IMR-90 (cell line): ENCODE data around the gene CADM4. TPM values are rescaled to one million over a fixed set of nuclear protein-coding genes. Genes with fewer than 3 reads are reported as not detected.

ENCODE experiments used
- ATAC-seq: fragments of 200-7000 bp; cut with Tn5 transposase; 2 replicates; pipeline ENCODE4 v1.9.1; 2020; ENCODE audit warnings: low read depth, mild to moderate bottlenecking, moderate library complexity
- BruUV-seq: library from RNA; stranded (reverse); fragments of 400-500 nt; replicated peaks from 2 replicates; lab custom pipeline; 2021; lab: Mats Ljungman, UMichigan
- CTCF ChIA-PET: fragments of 300-600 bp; formaldehyde crosslinking; extraction: SDS; loops from one replicate; lab custom pipeline; 2021; ENCODE audit warnings: antibody characterized with exemption; lab: Yijun Ruan, JAX
- POLR2A ChIA-PET: fragments of 300-600 bp; sonication (Branson Sonifier 250); formaldehyde crosslinking; loops from one replicate; lab custom pipeline; 2022; ENCODE audit warnings: antibody characterized with exemption; ENCODE audit not compliant: unreplicated experiment; lab: Charles Lee
- DNase-seq: peaks from one replicate; pipeline ENCODE4 v3.0.0; 2013
- H2AFZ ChIP-seq: replicated peaks from 2 replicates; pipeline ENCODE3; 2013; ENCODE audit warnings: low read length, mild to moderate bottlenecking; ENCODE audit not compliant: poor library complexity
- H2AK5ac ChIP-seq: 2 replicates; pipeline ENCODE4 v1.6.1; 2013; ENCODE audit warnings: low read depth, low read length, inconsistent platforms
- H2AK9ac ChIP-seq: replicated peaks from 2 replicates; pipeline ENCODE3; 2013; ENCODE audit warnings: mild to moderate bottlenecking, low read depth, low read length, moderate library complexity; ENCODE audit not compliant: poor library complexity
- H2BK120ac ChIP-seq: 2 replicates; pipeline ENCODE4 v1.6.1; 2013; ENCODE audit warnings: low read depth, low read length, inconsistent platforms
- H2BK15ac ChIP-seq: 3 replicates; pipeline ENCODE4 v1.6.1; 2013; ENCODE audit warnings: low read depth, low read length, inconsistent platforms
- H2BK20ac ChIP-seq: 2 replicates; pipeline ENCODE4 v1.6.1; 2013; ENCODE audit warnings: low read depth, mild to moderate bottlenecking, inconsistent platforms, low read length, moderate library complexity
- H2BK5ac ChIP-seq: 2 replicates; pipeline ENCODE4 v1.6.1; 2013; ENCODE audit warnings: mild to moderate bottlenecking, low read depth, low read length, inconsistent platforms; ENCODE audit not compliant: poor library complexity, severe bottlenecking
- H3K14ac ChIP-seq: replicated peaks from 2 replicates; pipeline ENCODE4 v1.6.1; 2013; ENCODE audit warnings: low read depth, low read length, inconsistent platforms
- H3K18ac ChIP-seq: 2 replicates; pipeline ENCODE4 v1.6.1; 2013; ENCODE audit warnings: low read depth, low read length, control low read depth
- H3K23ac ChIP-seq: 2 replicates; pipeline ENCODE4 v1.6.1; 2013; ENCODE audit warnings: low read depth, low read length, inconsistent platforms
- H3K27ac ChIP-seq: 2 replicates; pipeline ENCODE4 v1.5.1; 2013; ENCODE audit warnings: mild to moderate bottlenecking, control low read depth, low read length; ENCODE audit not compliant: insufficient read depth
- H3K27me3 ChIP-seq: 2 replicates; pipeline ENCODE4 v1.6.1; 2013; ENCODE audit warnings: low read length; ENCODE audit not compliant: control insufficient read depth, insufficient read depth
- H3K36me3 ChIP-seq: 2 replicates; pipeline ENCODE4 v1.6.1; 2013; ENCODE audit warnings: low read length, mixed read lengths; ENCODE audit not compliant: control insufficient read depth, insufficient read depth
- H3K4ac ChIP-seq: 2 replicates; pipeline ENCODE4 v1.6.1; 2013; ENCODE audit warnings: low read depth, low read length, inconsistent platforms
- H3K4me1 ChIP-seq: 2 replicates; pipeline ENCODE4 v1.6.1; 2013; ENCODE audit warnings: low read length, mixed read lengths; ENCODE audit not compliant: control insufficient read depth, insufficient read depth
- H3K4me2 ChIP-seq: 2 replicates; pipeline ENCODE4 v1.6.1; 2013; ENCODE audit warnings: low read depth, mild to moderate bottlenecking, control low read depth, low read length, moderate library complexity
- H3K4me3 ChIP-seq: 2 replicates; pipeline ENCODE4 v1.5.1; 2013; ENCODE audit warnings: low read depth, mild to moderate bottlenecking, control low read depth, low read length, moderate library complexity; ENCODE audit not compliant: insufficient read depth
- H3K56ac ChIP-seq: 2 replicates; pipeline ENCODE4 v1.6.1; 2013; ENCODE audit warnings: low read length, inconsistent platforms; ENCODE audit not compliant: insufficient read depth; ENCODE audit errors: extremely low read depth
- H3K79me1 ChIP-seq, 2 experiments: 2 replicates each; pipeline ENCODE4 v1.6.1; 2013; ENCODE audit warnings: low read length in 2 of 2, inconsistent platforms in 1 of 2, low read depth in 1 of 2
- H3K9ac ChIP-seq: 2 replicates; pipeline ENCODE4 v1.6.1; 2013; ENCODE audit warnings: low read depth, low read length, control low read depth
- H3K9me1 ChIP-seq: 2 replicates; pipeline ENCODE4 v1.6.1; 2013; ENCODE audit warnings: low read length, inconsistent platforms; ENCODE audit not compliant: insufficient read depth
- H3K9me3 ChIP-seq: 2 replicates; pipeline ENCODE4 v1.6.1; 2013; ENCODE audit warnings: low read length; ENCODE audit not compliant: control insufficient read depth, insufficient read depth
- H4K20me1 ChIP-seq: 2 replicates; pipeline ENCODE4 v1.6.1; 2013; ENCODE audit warnings: low read length, inconsistent platforms; ENCODE audit not compliant: insufficient read depth
- H4K5ac ChIP-seq: 2 replicates; pipeline ENCODE4 v1.6.1; 2013; ENCODE audit warnings: mild to moderate bottlenecking, low read depth, low read length, control low read depth
- H4K8ac ChIP-seq, 2 experiments: 2 replicates each; pipeline ENCODE4 v1.6.1; 2013; ENCODE audit warnings: low read depth in 2 of 2, low read length in 2 of 2, control low read depth in 1 of 2, inconsistent platforms in 1 of 2
- H4K91ac ChIP-seq: 2 replicates; pipeline ENCODE4 v1.6.1; 2013; ENCODE audit warnings: low read depth, low read length, inconsistent platforms; ENCODE audit not compliant: insufficient read depth
- BHLHE40 ChIP-seq: fragments of 150-350 bp; IDR thresholded peaks from 2 replicates; pipeline ENCODE4 v1.6.1; 2016; ENCODE audit warnings: mild to moderate bottlenecking, low read depth, low read length
- CEBPB ChIP-seq: IDR thresholded peaks from 2 replicates; pipeline ENCODE4 v1.6.1; 2012; ENCODE audit warnings: low read depth, low read length, improper control_type of control experiment
- FOS ChIP-seq: fragments of 150-350 bp; IDR thresholded peaks from 2 replicates; pipeline ENCODE4 v1.6.1; 2016; ENCODE audit warnings: low read depth, low read length
- MAFK ChIP-seq: IDR thresholded peaks from 2 replicates; pipeline ENCODE4 v1.6.1; 2012; ENCODE audit warnings: low read depth, low read length, improper control_type of control experiment
- MAZ ChIP-seq: IDR thresholded peaks from 2 replicates; pipeline ENCODE4 v1.6.1; 2012; ENCODE audit warnings: low read depth, mild to moderate bottlenecking, low read length, improper control_type of control experiment, moderate library complexity, borderline replicate concordance
- MXI1 ChIP-seq: IDR thresholded peaks from 2 replicates; pipeline ENCODE4 v1.6.1; 2012; ENCODE audit warnings: low read depth, mild to moderate bottlenecking, low read length, moderate library complexity, borderline replicate concordance
- NFE2L2 ChIP-seq: fragments of 150-350 bp; IDR thresholded peaks from 2 replicates; pipeline ENCODE4 v1.6.1; 2016; ENCODE audit warnings: low read depth, mild to moderate bottlenecking, low read length
- RCOR1 ChIP-seq: IDR thresholded peaks from 2 replicates; pipeline ENCODE4 v1.6.1; 2012; ENCODE audit warnings: mild to moderate bottlenecking, low read length, improper control_type of control experiment; ENCODE audit not compliant: insufficient replicate concordance
- RFX5 ChIP-seq: IDR thresholded peaks from 2 replicates; pipeline ENCODE4 v1.8.0; 2012; ENCODE audit warnings: low read depth, mild to moderate bottlenecking, low read length, moderate library complexity
- SMC3 ChIP-seq: fragments of 150-350 bp; IDR thresholded peaks from 2 replicates; pipeline ENCODE4 v1.6.1; 2016; ENCODE audit warnings: low read depth, mild to moderate bottlenecking, antibody characterized with exemption, low read length, moderate library complexity
- WGBS, 2 experiments: methylation state at CpG; one replicate each; pipeline versions ENCODE4 v1.1.5 to v1.1.7; 2013; ENCODE audit warnings: missing lambda C conversion rate in 2 of 2; ENCODE audit not compliant: insufficient read length in 1 of 2; ENCODE audit errors: extremely low coverage in 2 of 2; 5-methylcytosine and 5-hydroxymethylcytosine counted together
- dilution Hi-C: fragments of 300-500 bp; cut with HindIII; formaldehyde crosslinking; loops from one replicate; pipeline ENCODE4 v1.14.3; 2018; ENCODE audit warnings: low sequenced_read_pairs; ENCODE audit not compliant: unreplicated experiment
- in situ Hi-C: fragments of 300-500 bp; cut with MboI; formaldehyde crosslinking; loops from 3 replicates; pipeline ENCODE4 v1.14.3; 2019; ENCODE audit warnings: low sequenced_read_pairs, inconsistent platforms, mixed read lengths
- intact Hi-C: fragments of 100-400 bp; cut with micrococcal nuclease; formaldehyde crosslinking; loops from 2 replicates; pipeline ENCODE4 v1.10.0; 2022
- polyA plus RNA-seq, 3 experiments: library from polyadenylated mRNA; depleted of rRNA; stranded (reverse); fragments of >200 nt; gene quantifications; 2 replicates each; pipeline ENCODE4 v1.2.3, GENCODE V29; 2012; ENCODE audit warnings: low replicate concordance in 1 of 3
- total RNA-seq: library from RNA; depleted of rRNA; stranded (reverse); fragments of >200 nt; gene quantifications from 2 replicates; pipeline ENCODE4 v1.2.3, GENCODE V29; 2012
- TF ChIP-seq, protein P1 (sequence below): fragments of 150-350 bp; IDR thresholded peaks from 2 replicates; pipeline ENCODE4 v1.6.1; 2017; ENCODE audit warnings: mild to moderate bottlenecking, antibody characterized with exemption, low read length, low read depth
- TF ChIP-seq, protein P2 (sequence below): fragments of 150-350 bp; IDR thresholded peaks from 2 replicates; pipeline ENCODE4 v1.6.1; 2016; ENCODE audit warnings: low read depth, mild to moderate bottlenecking, low read length, moderate library complexity, borderline replicate concordance

CADM4 gene
- total and polyA plus RNA-seq, 2 of the 4 experiments (the other 2 are of a cell fraction): 2.0 to 4.9 TPM

DNA sequence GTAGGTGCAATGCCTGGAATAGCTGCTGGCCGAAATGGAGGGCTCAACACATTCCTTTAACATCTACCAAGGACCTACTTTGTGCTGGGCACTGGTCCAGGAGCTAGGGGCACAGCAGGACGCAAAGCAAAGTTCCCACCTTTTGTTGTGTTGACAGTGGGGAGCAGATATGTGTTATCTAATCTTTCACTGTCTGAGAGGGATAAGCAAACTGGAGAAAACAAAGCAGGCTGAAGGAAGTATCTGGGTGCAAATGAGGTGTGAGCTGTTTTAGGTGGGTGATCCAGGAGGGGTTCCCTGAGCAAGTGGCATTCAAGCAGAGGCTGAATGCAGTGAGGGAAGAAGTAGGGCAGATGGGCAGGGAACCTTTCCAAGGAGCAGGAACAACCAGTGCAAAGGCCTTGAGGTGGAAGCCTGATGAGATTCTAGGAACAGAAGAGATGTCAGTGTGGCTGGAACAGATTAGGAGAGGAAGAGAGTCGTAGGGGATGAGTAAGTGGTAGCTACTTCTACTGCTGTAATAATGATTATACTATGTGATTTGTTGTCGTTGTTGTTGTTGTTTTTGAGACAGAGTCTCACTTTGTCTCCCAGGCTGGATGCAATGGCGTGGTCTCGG is 32.5 kb upstream of the CADM4 start:
- Histone ChIP-seq H2AK9ac (no peak overlapping the region), H4K91ac (no peak overlapping the region), H3K4me2 (no peak overlapping the region), H4K20me1 (peaks cover 12% of the 10 kb centered on the region), H3K36me3 (peaks cover 5% of the 10 kb centered on the region), H3K23ac (peak overlapping the region; percentile 48; the same call in 1 of the 2 replicates), H2BK15ac (no peak overlapping the region), H3K4me1 (peaks cover 17% of the 10 kb centered on the region), H2BK120ac (no peak overlapping the region), H2AK5ac (peak overlapping the region; percentile 40; the same call in 1 of the 2 replicates), H3K14ac (no peak overlapping the region), H3K56ac (no peak overlapping the region), H3K79me1 (peaks cover 12 to 15% of the 10 kb centered on the region in 2 experiments), H4K8ac (no peak overlapping the region), H2AFZ (peak overlapping the region; percentile 59), H3K9me1 (peaks cover 14% of the 10 kb centered on the region; the same call in 1 of the 2 replicates), H4K5ac (no peak overlapping the region), H2BK20ac (no peak overlapping the region), H3K27ac (no peak overlapping the region), H3K27me3 (no peaks in the 10 kb centered on the region), H3K18ac (no peak overlapping the region), H3K9ac (no peak overlapping the region), H3K4me3 (no peak overlapping the region), H3K4ac (peak overlapping the region; percentile 30), H2BK5ac (no peak overlapping the region), H3K9me3 (no peaks in the 10 kb centered on the region)
- TF ChIP-seq RCOR1 (no peak), FOS (no peak), RFX5 (no peak), MAFK (no peak), MXI1 (no peak), CEBPB (no peak), BHLHE40 (no peak), SMC3 (no peak), MAZ (no peak), NFE2L2 (no peak)
- TF ChIP-seq, protein P1, sequence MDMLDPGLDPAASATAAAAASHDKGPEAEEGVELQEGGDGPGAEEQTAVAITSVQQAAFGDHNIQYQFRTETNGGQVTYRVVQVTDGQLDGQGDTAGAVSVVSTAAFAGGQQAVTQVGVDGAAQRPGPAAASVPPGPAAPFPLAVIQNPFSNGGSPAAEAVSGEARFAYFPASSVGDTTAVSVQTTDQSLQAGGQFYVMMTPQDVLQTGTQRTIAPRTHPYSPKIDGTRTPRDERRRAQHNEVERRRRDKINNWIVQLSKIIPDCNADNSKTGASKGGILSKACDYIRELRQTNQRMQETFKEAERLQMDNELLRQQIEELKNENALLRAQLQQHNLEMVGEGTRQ: no peak
- TF ChIP-seq, protein P2, sequence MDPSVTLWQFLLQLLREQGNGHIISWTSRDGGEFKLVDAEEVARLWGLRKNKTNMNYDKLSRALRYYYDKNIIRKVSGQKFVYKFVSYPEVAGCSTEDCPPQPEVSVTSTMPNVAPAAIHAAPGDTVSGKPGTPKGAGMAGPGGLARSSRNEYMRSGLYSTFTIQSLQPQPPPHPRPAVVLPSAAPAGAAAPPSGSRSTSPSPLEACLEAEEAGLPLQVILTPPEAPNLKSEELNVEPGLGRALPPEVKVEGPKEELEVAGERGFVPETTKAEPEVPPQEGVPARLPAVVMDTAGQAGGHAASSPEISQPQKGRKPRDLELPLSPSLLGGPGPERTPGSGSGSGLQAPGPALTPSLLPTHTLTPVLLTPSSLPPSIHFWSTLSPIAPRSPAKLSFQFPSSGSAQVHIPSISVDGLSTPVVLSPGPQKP: no peak
- intact Hi-C loops (no loop called here), dilution Hi-C loops (no loop called here), in situ Hi-C loops (no loop called here)
- no CpG with 5 or more reads among the region's 6 CpGs for WGBS, 2 experiments
- ATAC-seq (no peak), DNase-seq (no peak)
- ChIA-PET CTCF (no interaction called here), POLR2A (no interaction called here)
- BruUV-seq: no TSS peak
